Esophagus squamous epithelium (tissue), 4 donors: ENCODE results near the gene CIITA.

ENCODE experiments used
- CTCF ChIP-seq, 6 experiments: fragments of 450-650 bp in 4 of 6; fragments of 200-600 bp in 2 of 6; sonication (generic) in 2 of 6; IDR thresholded peaks; one replicate each; pipeline ENCODE4 v1.5.1; 2016 to 2019; ENCODE audit warnings: antibody characterized with exemption in 6 of 6, mild to moderate bottlenecking in 4 of 6, moderate library complexity in 4 of 6
- POLR2A ChIP-seq, 4 donors: fragments of 450-650 bp; IDR thresholded peaks; one replicate each; pipeline ENCODE4 v1.6.1; 2017; ENCODE audit warnings: antibody characterized with exemption in 4 of 4, mild to moderate bottlenecking in 4 of 4, moderate library complexity in 3 of 4

- TF ChIP-seq CTCF (IDR thresholded peaks at IDR 0.05) (no peak), POLR2A (IDR thresholded peaks at IDR 0.05) (no peak)
Observed at GRCh38 chr16:10919003-10919351, 42.0 kb downstream of the CIITA start.
